HG03095 (cell line): Measurements from ENCODE around the gene KAT7.

ENCODE experiments used
- ATAC-seq: cut with Tn5 transposase; IDR thresholded peaks from one replicate; pipeline ENCODE4 v1.9.1; 2021; ENCODE audit warnings: moderate library complexity; ENCODE audit not compliant: unreplicated experiment

KAT7 gene

GRCh38 chr17:49839455-49839854, 51.0 kb downstream of the KAT7 start:
- ATAC-seq = no peak

GRCh38 chr17:49841548-49841947, 53.1 kb downstream of the KAT7 start:
- ATAC-seq = no peak

GRCh38 chr17:49842371-49842770, 53.9 kb downstream of the KAT7 start:
- no peak for ATAC-seq

GRCh38 chr17:49842846-49843245, 54.4 kb downstream of the KAT7 start:
- ATAC-seq = no peak

DNA sequence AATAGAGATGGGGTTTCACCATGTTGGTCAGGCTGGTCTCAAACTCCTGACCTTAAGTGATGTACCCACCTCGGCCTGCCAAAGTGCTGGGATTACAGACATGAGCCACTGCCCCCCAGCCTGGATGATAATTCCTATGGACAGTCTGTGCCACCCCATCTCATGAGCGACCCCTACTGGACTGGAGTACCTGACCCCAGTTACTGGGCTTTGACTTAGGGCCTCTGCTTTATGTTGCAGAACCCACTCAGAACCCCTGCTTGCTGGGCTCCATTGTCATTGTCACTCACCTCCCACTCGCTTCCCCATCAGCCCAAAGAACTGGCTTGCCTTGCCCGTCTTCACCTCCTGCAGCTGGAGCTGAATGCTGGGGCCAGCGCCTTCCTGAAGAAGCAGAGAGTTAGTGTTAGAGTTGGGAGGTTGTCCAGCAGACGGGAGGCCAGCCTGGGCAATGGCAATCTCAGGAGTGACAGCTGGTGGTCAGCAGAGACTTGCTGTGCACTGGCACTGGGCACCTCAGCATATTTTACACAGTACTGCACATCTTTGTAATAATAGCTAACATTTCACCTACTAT, 55.4 kb downstream of the KAT7 start:
- ATAC-seq = no peak

- no peak for ATAC-seq
Measured at GRCh38 chr17:49845321-49845720, 56.8 kb downstream of the KAT7 start.

DNA sequence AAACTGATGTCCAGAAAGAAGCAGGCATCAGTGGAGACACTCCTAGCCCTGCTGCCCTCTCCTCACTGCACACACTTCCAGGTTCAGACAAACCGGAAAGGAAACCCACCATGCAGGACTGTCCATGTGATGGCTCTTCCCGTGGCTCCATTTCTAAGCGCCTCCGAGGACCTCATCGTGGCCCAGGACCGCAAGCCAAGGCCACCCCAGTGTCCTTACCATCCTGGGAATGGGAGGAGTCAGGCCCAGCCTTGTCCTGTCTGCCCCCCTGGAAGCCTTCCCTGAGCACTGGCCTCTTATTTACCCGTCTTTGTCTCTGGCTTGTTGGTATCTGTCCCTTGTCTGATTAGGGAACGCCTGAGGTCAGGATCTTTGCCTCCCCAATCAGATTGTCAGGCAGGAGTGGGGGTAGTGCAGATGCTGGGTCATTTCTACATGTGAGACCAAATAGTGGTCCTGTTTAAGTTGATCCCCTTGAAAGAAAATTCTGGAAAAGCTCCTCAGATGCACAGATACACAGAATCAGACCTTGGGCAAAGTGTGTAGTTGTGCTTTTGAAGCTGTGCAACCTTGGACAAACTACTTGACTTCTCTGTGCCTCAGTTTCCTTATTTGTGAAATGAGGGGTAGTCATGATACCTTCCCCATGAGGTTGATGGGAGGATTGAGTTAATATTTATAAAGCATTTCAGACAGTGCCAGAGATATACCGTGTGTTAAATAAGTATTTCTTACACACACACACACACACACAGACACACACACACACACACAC, 58.6 kb downstream of the KAT7 start:
- no peak for ATAC-seq

DNA sequence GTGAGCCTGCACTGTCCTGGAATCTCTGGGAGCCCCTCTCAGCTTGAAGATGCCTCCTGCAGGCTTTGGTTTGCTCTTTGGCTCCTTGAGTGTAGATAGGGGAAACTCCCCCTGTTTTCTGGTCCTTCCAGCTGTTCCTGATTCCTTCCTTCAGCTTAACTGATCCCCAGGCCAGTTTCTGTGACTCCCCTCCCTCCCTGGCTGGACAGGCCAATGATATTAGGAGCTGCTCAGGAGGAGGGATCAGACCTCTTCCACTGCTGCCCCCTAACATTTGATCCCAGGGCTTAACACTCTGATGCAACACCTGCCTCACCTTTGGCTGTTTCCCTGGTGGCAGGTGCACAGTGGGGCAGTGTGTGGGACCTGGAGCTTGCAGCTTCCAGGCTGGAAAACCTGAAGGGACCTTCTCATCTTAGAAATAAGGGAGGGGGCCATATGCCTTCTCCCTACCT, 59.6 kb downstream of the KAT7 start, which contains the start of gene TAC4:
Gene TAC4 (minus strand): TSS at position 51 of the 455 bp plus-strand sequence. CDS start 52 bp downstream, outside the sequence.
- no peak for ATAC-seq

- no peak for ATAC-seq
Measured at GRCh38 chr17:49848739-49849138, 60.3 kb downstream of the KAT7 start.

- ATAC-seq = no peak
Measured at GRCh38 chr17:49850218-49850610, 61.7 kb downstream of the KAT7 start.

DNA sequence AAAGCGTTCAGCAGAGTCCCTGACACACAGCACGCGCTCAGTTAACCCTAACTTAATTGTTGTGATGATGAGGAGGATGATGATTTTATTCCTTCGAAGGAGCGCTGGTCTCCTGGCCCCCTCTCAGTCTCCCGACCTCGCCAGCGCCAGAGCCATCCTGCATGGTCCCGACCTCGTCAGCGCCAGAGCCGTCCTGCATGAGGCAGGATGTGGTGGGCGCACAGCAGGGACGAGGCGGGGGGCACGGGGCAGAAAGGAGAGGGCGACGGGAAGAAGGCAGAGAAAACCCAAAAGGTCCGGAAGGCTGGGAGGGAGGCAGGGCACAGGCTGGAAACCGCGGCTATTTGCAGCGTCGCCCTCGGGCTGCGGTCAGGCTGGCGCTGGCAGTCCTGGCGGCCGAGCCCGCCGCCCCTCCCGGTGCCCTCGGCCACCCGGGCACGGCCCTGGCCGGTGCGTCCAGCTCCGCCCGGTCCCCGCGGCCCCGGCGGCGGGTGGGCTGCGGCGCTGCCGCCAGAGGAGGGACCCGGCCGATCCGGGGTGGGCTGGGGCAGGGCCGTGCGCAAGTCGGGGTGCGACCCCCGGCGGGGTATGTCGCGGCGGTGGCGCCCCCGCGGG, 62.4 kb downstream of the KAT7 start:
- no peak for ATAC-seq

GRCh38 chr17:49851387-49852291, 63.2 kb downstream of the KAT7 start:
- no peak for ATAC-seq

GRCh38 chr17:49853470-49854015, 65.1 kb downstream of the KAT7 start:
- no peak for ATAC-seq

DNA sequence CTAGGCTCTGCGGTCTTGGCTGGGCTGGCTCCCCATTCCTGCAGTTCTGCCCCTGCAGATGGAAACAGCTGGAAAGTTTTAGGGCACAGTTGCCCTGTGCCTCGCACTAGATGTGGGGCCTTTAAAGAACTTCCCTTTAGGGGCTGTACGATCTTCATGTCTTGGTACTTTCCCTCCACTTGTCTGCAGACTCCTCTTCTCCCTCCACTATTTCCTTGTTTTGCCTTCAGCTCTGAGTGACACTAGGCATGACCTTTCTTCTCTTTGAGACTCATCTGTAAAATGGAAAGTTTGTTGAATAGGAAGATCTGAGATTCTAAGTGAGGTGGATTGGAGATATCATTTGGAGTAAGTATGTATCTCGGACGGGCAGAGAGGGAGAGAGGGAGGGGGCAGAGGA, 65.6 kb downstream of the KAT7 start:
- ATAC-seq = no peak

- no peak for ATAC-seq
Measured at GRCh38 chr17:49858796-49859195, 70.3 kb downstream of the KAT7 start.

GRCh38 chr17:49859991-49860953, 71.8 kb downstream of the KAT7 start:
- no peak for ATAC-seq

DNA sequence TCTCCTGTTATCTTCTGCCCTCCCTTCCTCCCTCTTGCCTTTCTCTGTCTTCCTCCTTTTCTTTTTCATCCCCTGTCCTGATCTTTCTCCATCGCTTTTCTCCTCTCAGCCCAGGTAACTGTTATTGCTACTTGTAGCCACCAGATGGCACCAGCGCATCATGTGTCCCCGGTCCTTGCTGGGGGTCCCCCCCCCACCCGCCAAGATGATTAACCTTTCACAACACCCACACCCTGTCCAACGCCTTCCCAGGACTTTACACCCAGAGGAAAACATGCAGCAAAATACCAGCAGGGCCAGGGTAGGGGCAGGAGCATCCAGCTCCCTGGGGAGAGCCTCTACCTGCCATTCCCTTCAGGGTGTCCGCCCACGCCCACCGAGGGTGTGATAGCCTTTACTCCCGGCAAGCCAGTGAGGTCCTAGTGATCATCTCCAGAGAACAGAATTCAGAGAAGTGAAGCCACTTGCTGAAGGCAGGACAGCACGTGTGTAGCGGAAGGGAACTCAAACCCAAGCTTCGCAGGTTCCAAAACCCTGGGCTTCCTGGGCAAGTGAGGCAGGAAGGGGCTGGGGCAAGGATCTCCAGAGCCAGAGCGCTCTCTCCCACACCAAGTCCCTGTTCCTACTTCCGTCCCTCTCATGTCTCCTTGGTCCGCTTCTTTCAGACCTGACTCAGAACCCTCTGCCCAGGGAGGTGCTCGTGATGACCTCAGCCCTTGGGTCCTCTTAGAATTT, 72.8 kb downstream of the KAT7 start:
- ATAC-seq = no peak

GRCh38 chr17:49862781-49863331, 74.4 kb downstream of the KAT7 start:
- ATAC-seq = no peak

- ATAC-seq = no peak
Measured at GRCh38 chr17:49866019-49866380, 77.5 kb downstream of the KAT7 start.
